Hepatocyte (in vitro differentiated cells): ENCODE measurements around the gene SPANXA2. TPM values are rescaled to one million over a fixed set of nuclear protein-coding genes. Genes with fewer than 3 reads are reported as not detected.
"Not testable (repeated sequence)": the region's sequence is repeated elsewhere in the genome, so short reads cannot be mapped to it uniquely, and the experiment has no call there.

ENCODE experiments used
- DNase-seq: peaks from one replicate; pipeline ENCODE4 v3.0.0-alpha.2; 2016; ENCODE audit warnings: low spot score
- H2AFZ ChIP-seq: fragments of 200-600 bp; sonication (generic); 2 replicates; pipeline ENCODE4 v1.6.0; 2016; ENCODE audit warnings: antibody characterized with exemption, mild to moderate bottlenecking
- H3K27ac ChIP-seq: fragments of 200-600 bp; sonication (generic); 2 replicates; pipeline ENCODE4 v1.5.1; 2016; ENCODE audit warnings: mild to moderate bottlenecking
- H3K27me3 ChIP-seq: fragments of 200-600 bp; sonication (generic); 2 replicates; pipeline ENCODE4 v1.6.1; 2016
- H3K36me3 ChIP-seq: fragments of 200-600 bp; sonication (generic); replicated peaks from 2 replicates; pipeline ENCODE4 v1.5.1; 2016; ENCODE audit warnings: low read depth; ENCODE audit not compliant: insufficient read depth
- H3K4me1 ChIP-seq: fragments of 200-600 bp; sonication (generic); 2 replicates; pipeline ENCODE4 v1.5.1; 2016; ENCODE audit warnings: mild to moderate bottlenecking, moderate library complexity; ENCODE audit not compliant: insufficient read depth
- H3K4me2 ChIP-seq: fragments of 200-600 bp; sonication (generic); 2 replicates; pipeline ENCODE4 v1.6.0; 2016
- H3K4me3 ChIP-seq: fragments of 200-600 bp; sonication (generic); 2 replicates; pipeline ENCODE4 v1.5.1; 2016; ENCODE audit warnings: mild to moderate bottlenecking
- H3K79me2 ChIP-seq: fragments of 200-600 bp; sonication (generic); 2 replicates; pipeline ENCODE4 v1.6.0; 2017; ENCODE audit warnings: mild to moderate bottlenecking
- H3K9me2 ChIP-seq: fragments of 200-600 bp; sonication (generic); replicated peaks from 2 replicates; pipeline ENCODE4 v1.6.0; 2017; ENCODE audit warnings: mild to moderate bottlenecking; ENCODE audit not compliant: insufficient read depth
- H3K9me3 ChIP-seq: fragments of 200-600 bp; sonication (generic); 2 replicates; pipeline ENCODE4 v1.5.1; 2016; ENCODE audit warnings: low read depth, mild to moderate bottlenecking
- H4K20me1 ChIP-seq: fragments of 200-600 bp; sonication (generic); 2 replicates; pipeline ENCODE4 v1.6.0; 2016; ENCODE audit warnings: mild to moderate bottlenecking; ENCODE audit not compliant: insufficient read depth, poor library complexity, severe bottlenecking
- CTCF ChIP-seq: fragments of 200-600 bp; sonication (generic); IDR thresholded peaks from 2 replicates; pipeline ENCODE4 v1.5.1; 2016; ENCODE audit warnings: antibody characterized with exemption, mild to moderate bottlenecking; ENCODE audit not compliant: poor library complexity
- EZH2 ChIP-seq: fragments of 200-600 bp; sonication (generic); IDR thresholded peaks from 2 replicates; pipeline ENCODE4 v1.6.1; 2016; ENCODE audit warnings: antibody characterized with exemption, mild to moderate bottlenecking, borderline replicate concordance
- EZH2phosphoT487 ChIP-seq: fragments of 200-600 bp; sonication (generic); IDR thresholded peaks from one replicate; pipeline ENCODE4 v1.6.1; 2018; ENCODE audit warnings: antibody characterized with exemption, mild to moderate bottlenecking, low read depth, moderate library complexity; ENCODE audit not compliant: unreplicated experiment, severe bottlenecking
- WGBS: methylation state at CpG from one replicate; pipeline ENCODE4 v1.1.6; 2016; ENCODE audit warnings: low lambda C conversion rate; ENCODE audit errors: missing lambda C conversion rate; 5-methylcytosine and 5-hydroxymethylcytosine counted together
- polyA plus RNA-seq: library from polyadenylated mRNA; unstranded; fragments of >200 nt; fragmentation: Nextera tagmentation; extraction: Ambion mirVana; gene quantifications from 2 replicates; pipeline ENCODE4 v1.2.1, GENCODE V29; 2016
- total RNA-seq: library from RNA; depleted of rRNA; stranded (reverse); fragments of >200 nt; gene quantifications from 2 replicates; pipeline ENCODE4 v1.2.3, GENCODE V29; 2014

Gene SPANXA2
- not detected in 2 replicates for total RNA-seq
- polyA plus RNA-seq, result not detected in 2 replicates

- not testable (repeated sequence) for H3K4me3 ChIP-seq, H3K9me2 ChIP-seq, H3K27me3 ChIP-seq, H3K9me3 ChIP-seq, H3K27ac ChIP-seq, H4K20me1 ChIP-seq, H2AFZ ChIP-seq, H3K4me1 ChIP-seq, H3K36me3 ChIP-seq, H3K4me2 ChIP-seq, DNase-seq, H3K79me2 ChIP-seq
- no CpG with 5 or more reads among the region's 10 CpGs for WGBS
Observed at GRCh38 chrX:141589408-141589807, at the start of gene SPANXA2. Gene SPANXA2 (plus strand): TSS chrX:141589708. CDS start chrX:141589768, 60 bp downstream.

GRCh38 chrX:141542551-141542950 is 47.0 kb upstream of the SPANXA2 start:
- H3K27me3 ChIP-seq, DNase-seq, H3K79me2 ChIP-seq, H3K27ac ChIP-seq, H3K4me3 ChIP-seq, H3K4me2 ChIP-seq, H3K36me3 ChIP-seq, H3K9me2 ChIP-seq, H2AFZ ChIP-seq, H4K20me1 ChIP-seq, H3K4me1 ChIP-seq, H3K9me3 ChIP-seq: not testable (repeated sequence)
- WGBS, result 72% methylated on average over 6 of the region's 16 CpGs

- WGBS, result no CpG with 5 or more reads among the region's 10 CpGs
- not testable (repeated sequence) for H3K27me3 ChIP-seq, H2AFZ ChIP-seq, H3K36me3 ChIP-seq, H4K20me1 ChIP-seq, H3K9me3 ChIP-seq, DNase-seq, H3K4me2 ChIP-seq, H3K4me1 ChIP-seq, H3K79me2 ChIP-seq, H3K9me2 ChIP-seq, H3K27ac ChIP-seq, H3K4me3 ChIP-seq
Observed at GRCh38 chrX:141584638-141585037, 4.9 kb upstream of the SPANXA2 start, which contains the start of gene SPANXA1. Gene SPANXA1 (minus strand): TSS chrX:141584738. CDS start chrX:141584678, 60 bp downstream.

- Histone ChIP-seq H3K27ac (no peak overlapping the region), H4K20me1 (no peaks in the 10 kb centered on the region), H3K4me2 (no peak overlapping the region), H3K79me2 (no peaks in the 10 kb centered on the region), H3K27me3 (no peaks in the 10 kb centered on the region), H3K4me3 (no peak overlapping the region), H3K9me2 (no peaks in the 10 kb centered on the region), H3K36me3 (no peaks in the 10 kb centered on the region), H3K4me1 (no peaks in the 10 kb centered on the region), H3K9me3 (no peaks in the 10 kb centered on the region), H2AFZ (no peak overlapping the region)
- DNase-seq, result no peak
- 85% methylated on average over 1 of the region's 1 CpG for WGBS
- TF ChIP-seq CTCF, result no peak
- no peak for TF ChIP-seq EZH2
- TF ChIP-seq EZH2phosphoT487, result no peak
Observed at GRCh38 chrX:141609111-141609510, 19.6 kb downstream of the SPANXA2 start.

GRCh38 chrX:141619336-141619735 is 29.8 kb downstream of the SPANXA2 start:
- Histone ChIP-seq H2AFZ (no peak overlapping the region), H3K4me3 (no peak overlapping the region), H3K4me2 (no peak overlapping the region), H3K79me2 (no peaks in the 10 kb centered on the region), H4K20me1 (no peaks in the 10 kb centered on the region), H3K9me3 (no peaks in the 10 kb centered on the region), H3K9me2 (no peaks in the 10 kb centered on the region), H3K27me3 (no peaks in the 10 kb centered on the region), H3K27ac (no peak overlapping the region), H3K4me1 (no peaks in the 10 kb centered on the region), H3K36me3 (no peaks in the 10 kb centered on the region)
- DNase-seq, result no peak
- WGBS, result 74% methylated on average over 2 of the region's 2 CpGs
- TF ChIP-seq CTCF (no peak), EZH2phosphoT487 (no peak), EZH2 (no peak)
